Effector memory CD8-positive, alpha-beta T cell (primary cell): Measurements from ENCODE around the gene ALPK1.
"Not testable (repeated sequence)": the region's sequence is repeated elsewhere in the genome, so short reads cannot be mapped to it uniquely, and the experiment has no call there.

Source experiments
- ATAC-seq: fragments of 150-1000 bp; cut with Tn5 transposase; replicated peaks from 2 replicates; pipeline ENCODE4 v1.10.0; 2021; ENCODE audit warnings: mild to moderate bottlenecking, moderate library complexity
- DNase-seq, 3 experiments: peaks; one replicate each; pipeline ENCODE4 v3.0.0; 2021
- H3K27ac Mint-ChIP-seq, 2 donors: one replicate each; pipeline ENCODE4 v1.8.0; 2022; ENCODE audit warnings: mild to moderate bottlenecking in 2 of 2, mixed read lengths in 2 of 2, moderate library complexity in 2 of 2
- H3K27me3 Mint-ChIP-seq, 2 donors: one replicate each; pipeline ENCODE4 v1.8.0; 2022; ENCODE audit warnings: mixed read lengths in 2 of 2
- H3K36me3 Mint-ChIP-seq: one replicate; pipeline ENCODE4 v1.8.0; 2022; ENCODE audit warnings: mild to moderate bottlenecking, moderate library complexity, mixed read lengths; ENCODE audit not compliant: insufficient read depth
- H3K4me1 Mint-ChIP-seq, 2 donors: one replicate each; pipeline ENCODE4 v1.8.0; 2022; ENCODE audit warnings: low read depth in 2 of 2, mixed read lengths in 2 of 2
- H3K4me3 Mint-ChIP-seq, 2 donors: one replicate each; pipeline ENCODE4 v1.8.0; 2022; ENCODE audit warnings: mild to moderate bottlenecking in 2 of 2, mixed read lengths in 2 of 2, moderate library complexity in 2 of 2
- H3K9me3 Mint-ChIP-seq, 2 donors: one replicate each; pipeline ENCODE4 v1.8.0; 2022; ENCODE audit warnings: mixed read lengths in 2 of 2

Gene ALPK1

GRCh38 chr4:112436987-112437386 is 139.8 kb downstream of the ALPK1 start:
- Mint-ChIP-seq H3K4me3 (no peak overlapping the region), H3K4me1 (no peaks in the 10 kb centered on the region), H3K9me3 (no peaks in the 10 kb centered on the region), H3K27me3 (peaks cover 0 to 5% of the 10 kb centered on the region in 2 donors), H3K27ac (no peak overlapping the region), H3K36me3 (no peaks in the 10 kb centered on the region)
- no peak for ATAC-seq
- DNase-seq, result no peak

GRCh38 chr4:112442226-112442625 is 145.1 kb downstream of the ALPK1 start:
- DNase-seq, H3K27me3 Mint-ChIP-seq, H3K27ac Mint-ChIP-seq, H3K9me3 Mint-ChIP-seq, H3K4me3 Mint-ChIP-seq, H3K4me1 Mint-ChIP-seq, H3K36me3 Mint-ChIP-seq, ATAC-seq: not testable (repeated sequence)

GRCh38 chr4:112448306-112449132 is 151.3 kb downstream of the ALPK1 start:
- H3K4me3 Mint-ChIP-seq, result no peak overlapping the region
- H3K27ac Mint-ChIP-seq, result no peak overlapping the region
- peaks cover 10 to 16% of the 10 kb centered on the region in 2 donors for H3K27me3 Mint-ChIP-seq
- ATAC-seq (no peak), DNase-seq (no peak)
- H3K9me3 Mint-ChIP-seq, result peaks cover 0 to 4% of the 10 kb centered on the region in 2 donors
- H3K36me3 Mint-ChIP-seq, result no peaks in the 10 kb centered on the region
- no peaks in the 10 kb centered on the region for H3K4me1 Mint-ChIP-seq

- no peak overlapping the region for H3K4me3 Mint-ChIP-seq
- H3K27me3 Mint-ChIP-seq, result peaks cover 10 to 16% of the 10 kb centered on the region in 2 donors
- H3K4me1 Mint-ChIP-seq, result no peaks in the 10 kb centered on the region
- no peaks in the 10 kb centered on the region for H3K36me3 Mint-ChIP-seq
- ATAC-seq (no peak), DNase-seq (no peak)
- peaks cover 0 to 4% of the 10 kb centered on the region in 2 donors for H3K9me3 Mint-ChIP-seq
- no peak overlapping the region for H3K27ac Mint-ChIP-seq
Observed at GRCh38 chr4:112449708-112450107, 152.5 kb downstream of the ALPK1 start.

GRCh38 chr4:112451104-112451503 is 153.9 kb downstream of the ALPK1 start:
- no peak for DNase-seq
- no peak overlapping the region for H3K4me3 Mint-ChIP-seq
- peaks cover 15 to 17% of the 10 kb centered on the region in 2 donors for H3K27me3 Mint-ChIP-seq
- H3K4me1 Mint-ChIP-seq, result no peaks in the 10 kb centered on the region
- H3K27ac Mint-ChIP-seq, result no peak overlapping the region
- ATAC-seq, result no peak
- H3K9me3 Mint-ChIP-seq, result no peaks in the 10 kb centered on the region
- H3K36me3 Mint-ChIP-seq, result no peaks in the 10 kb centered on the region

- Mint-ChIP-seq H3K4me3 (no peak overlapping the region), H3K27ac (no peak overlapping the region), H3K36me3 (no peaks in the 10 kb centered on the region), H3K4me1 (no peaks in the 10 kb centered on the region), H3K9me3 (no peaks in the 10 kb centered on the region), H3K27me3 (peaks cover 22 to 23% of the 10 kb centered on the region in 2 donors)
- ATAC-seq (no peak), DNase-seq (no peak)
Observed at GRCh38 chr4:112451831-112452230, 154.7 kb downstream of the ALPK1 start.

GRCh38 chr4:112453321-112453720 is 156.2 kb downstream of the ALPK1 start:
- no peak overlapping the region for H3K4me3 Mint-ChIP-seq
- H3K4me1 Mint-ChIP-seq, result no peaks in the 10 kb centered on the region
- ATAC-seq, result no peak
- DNase-seq, result no peak
- H3K36me3 Mint-ChIP-seq, result no peaks in the 10 kb centered on the region
- peaks cover 30 to 34% of the 10 kb centered on the region in 2 donors for H3K27me3 Mint-ChIP-seq
- H3K9me3 Mint-ChIP-seq, result peaks cover 0 to 2% of the 10 kb centered on the region in 2 donors
- H3K27ac Mint-ChIP-seq, result no peak overlapping the region

GRCh38 chr4:112472318-112472717 is 175.1 kb downstream of the ALPK1 start:
- no peak for ATAC-seq
- H3K9me3 Mint-ChIP-seq, result peaks cover 0 to 1% of the 10 kb centered on the region in 2 donors
- H3K4me3 Mint-ChIP-seq, result no peak overlapping the region
- no peaks in the 10 kb centered on the region for H3K4me1 Mint-ChIP-seq
- no peak for DNase-seq
- no peak overlapping the region for H3K27ac Mint-ChIP-seq
- H3K36me3 Mint-ChIP-seq, result no peaks in the 10 kb centered on the region
- peaks cover 0 to 7% of the 10 kb centered on the region in 2 donors for H3K27me3 Mint-ChIP-seq

GRCh38 chr4:112473985-112474384 is 176.8 kb downstream of the ALPK1 start:
- Mint-ChIP-seq H3K27ac (no peak overlapping the region), H3K36me3 (no peaks in the 10 kb centered on the region), H3K4me3 (no peak overlapping the region), H3K4me1 (no peaks in the 10 kb centered on the region), H3K27me3 (peaks cover 7 to 21% of the 10 kb centered on the region in 2 donors), H3K9me3 (peaks cover 0 to 1% of the 10 kb centered on the region in 2 donors)
- no peak for ATAC-seq
- DNase-seq, result no peak

GRCh38 chr4:112485930-112486329 is 188.8 kb downstream of the ALPK1 start:
- H3K4me3 Mint-ChIP-seq, result no peak overlapping the region
- ATAC-seq, result no peak
- no peaks in the 10 kb centered on the region for H3K4me1 Mint-ChIP-seq
- no peaks in the 10 kb centered on the region for H3K36me3 Mint-ChIP-seq
- H3K27ac Mint-ChIP-seq, result no peak overlapping the region
- no peak for DNase-seq
- H3K27me3 Mint-ChIP-seq, result peaks cover 13 to 39% of the 10 kb centered on the region in 2 donors
- H3K9me3 Mint-ChIP-seq, result peaks cover 2 to 8% of the 10 kb centered on the region in 2 donors

GRCh38 chr4:112490808-112491207 is 193.6 kb downstream of the ALPK1 start:
- Mint-ChIP-seq H3K27me3 (peaks cover 19 to 37% of the 10 kb centered on the region in 2 donors), H3K9me3 (peaks cover 0 to 11% of the 10 kb centered on the region in 2 donors)
- not testable (repeated sequence) for DNase-seq, H3K4me1 Mint-ChIP-seq, H3K36me3 Mint-ChIP-seq, ATAC-seq, H3K27ac Mint-ChIP-seq, H3K4me3 Mint-ChIP-seq
